ENCODE results near the gene PKM.
A peak's percentile ranks its signal among the peaks of the same experiment; 100 is the strongest.
"Not testable (repeated sequence)": the region's sequence is repeated elsewhere in the genome, so short reads cannot be mapped to it uniquely, and the experiment has no call there.

The PKM gene

GRCh38 chr15:72231066-72231832 lies at the start of gene PKM:
Gene PKM, minus strand, starts transcription at chr15:72231190. Its CDS starts 12,093 bp downstream, at chr15:72219097.
- peak; percentile 97 for DNase-seq (ENCODE audit: low spot score)

GRCh38 chr15:72280751-72281150 lies 49.8 kb upstream of the PKM start:
- no peak for DNase-seq (ENCODE audit: low spot score)

GRCh38 chr15:72278737-72279136 lies 47.7 kb upstream of the PKM start:
- no peak for DNase-seq (ENCODE audit: low spot score)

- no peak for DNase-seq (ENCODE audit: low spot score)
Measured at GRCh38 chr15:72276326-72276700, 45.3 kb upstream of the PKM start.

- not testable (repeated sequence) for DNase-seq (ENCODE audit: low spot score)
Measured at GRCh38 chr15:72275635-72276325, 44.8 kb upstream of the PKM start.

GRCh38 chr15:72272997-72273352 lies 42.0 kb upstream of the PKM start:
- DNase-seq (ENCODE audit: low spot score), result no peak

GRCh38 chr15:72272213-72272996 lies 41.4 kb upstream of the PKM start, which contains the start of gene PARP6:
Gene PARP6, minus strand, starts transcription at chr15:72272554. Its CDS starts 5,077 bp downstream, at chr15:72267477.
- peak; percentile 93 for DNase-seq (ENCODE audit: low spot score)

- DNase-seq (ENCODE audit: low spot score), result peak; percentile 6
Measured at GRCh38 chr15:72271895-72272212, 40.9 kb upstream of the PKM start.

GRCh38 chr15:72271221-72271620 lies 40.2 kb upstream of the PKM start:
- no peak for DNase-seq (ENCODE audit: low spot score)

- no peak for DNase-seq (ENCODE audit: low spot score)
Measured at GRCh38 chr15:72269739-72270138, 38.7 kb upstream of the PKM start.

GRCh38 chr15:72265031-72265430 lies 34.0 kb upstream of the PKM start:
- DNase-seq (ENCODE audit: low spot score), result no peak

GRCh38 chr15:72252663-72253299 lies 21.8 kb upstream of the PKM start:
- DNase-seq (ENCODE audit: low spot score), result no peak

GRCh38 chr15:72249142-72249810 lies 18.3 kb upstream of the PKM start:
- no peak for DNase-seq (ENCODE audit: low spot score)

GRCh38 chr15:72248514-72248913 lies 17.5 kb upstream of the PKM start:
- no peak for DNase-seq (ENCODE audit: low spot score)

- no peak for DNase-seq (ENCODE audit: low spot score)
Measured at GRCh38 chr15:72242775-72243370, 11.9 kb upstream of the PKM start.

GRCh38 chr15:72239652-72240051 lies 8.7 kb upstream of the PKM start:
- DNase-seq (ENCODE audit: low spot score), result no peak

GRCh38 chr15:72238586-72238985 lies 7.6 kb upstream of the PKM start:
- DNase-seq (ENCODE audit: low spot score), result no peak

GRCh38 chr15:72237853-72238224 lies 6.8 kb upstream of the PKM start:
- no peak for DNase-seq (ENCODE audit: low spot score)

GRCh38 chr15:72237029-72237852 lies 6.3 kb upstream of the PKM start:
- DNase-seq (ENCODE audit: low spot score), result peak; percentile 98

GRCh38 chr15:72236381-72237003 lies 5.5 kb upstream of the PKM start:
- DNase-seq (ENCODE audit: low spot score), result no peak
